PC-9 (cell line): ENCODE data around the gene ORC4. TPM values are rescaled to one million over a fixed set of nuclear protein-coding genes. Genes with fewer than 3 reads are reported as not detected.

Source experiments
- BruUV-seq: library from RNA; stranded (reverse); fragments of 400-500 nt; replicated peaks from 2 replicates; lab custom pipeline; 2021; lab: Mats Ljungman, UMichigan
- CTCF ChIA-PET: fragments of 300-600 bp; sonication (Branson Sonifier 250); formaldehyde crosslinking; loops from one replicate; lab custom pipeline; 2022; ENCODE audit warnings: antibody characterized with exemption; lab: Charles Lee
- POLR2A ChIA-PET: fragments of 300-600 bp; sonication (Branson Sonifier 250); formaldehyde crosslinking; loops from one replicate; lab custom pipeline; 2022; ENCODE audit warnings: antibody characterized with exemption; ENCODE audit not compliant: unreplicated experiment; lab: Charles Lee
- DNase-seq, 2 experiments: peaks; one replicate each; pipeline versions ENCODE4 v3.0.0 to v3.0.0-alpha.2; 2015 to 2022; ENCODE audit warnings: mixed read lengths in 1 of 2
- H2AFZ ChIP-seq: fragments of 200-600 bp; sonication (generic); 2 replicates; pipeline ENCODE4 v1.8.1; 2017; ENCODE audit warnings: antibody characterized with exemption
- H3F3A ChIP-seq: fragments of 200-600 bp; sonication (generic); 2 replicates; pipeline ENCODE4 v1.8.1; 2017; ENCODE audit warnings: antibody characterized with exemption, mild to moderate bottlenecking, low read depth; ENCODE audit not compliant: insufficient read depth
- H3K27ac ChIP-seq: fragments of 200-600 bp; sonication (generic); 2 replicates; pipeline ENCODE4 v1.6.1; 2016; ENCODE audit warnings: mixed run types
- H3K27me3 ChIP-seq: fragments of 200-600 bp; sonication (generic); 2 replicates; pipeline ENCODE4 v1.6.1; 2016; ENCODE audit warnings: low read depth, mixed run types; ENCODE audit not compliant: insufficient read depth
- H3K36me3 ChIP-seq: fragments of 200-600 bp; sonication (generic); 2 replicates; pipeline ENCODE4 v1.6.1; 2016; ENCODE audit warnings: low read depth, mixed run types
- H3K4me1 ChIP-seq: fragments of 200-600 bp; sonication (generic); replicated peaks from 2 replicates; pipeline ENCODE4 v1.6.1; 2016; ENCODE audit warnings: mixed run types; ENCODE audit not compliant: insufficient read depth
- H3K4me2 ChIP-seq: fragments of 200-600 bp; sonication (generic); 2 replicates; pipeline ENCODE4 v1.6.1; 2017; ENCODE audit warnings: mixed run types
- H3K4me3 ChIP-seq: fragments of 200-600 bp; sonication (generic); 2 replicates; pipeline ENCODE4 v1.6.1; 2016; ENCODE audit warnings: mixed run types
- H3K79me2 ChIP-seq: fragments of 200-600 bp; sonication (generic); 2 replicates; pipeline ENCODE4 v1.6.1; 2017; ENCODE audit warnings: low read depth, mixed run types
- H3K9me2 ChIP-seq: fragments of 200-600 bp; sonication (generic); 2 replicates; pipeline ENCODE4 v1.8.1; 2017; ENCODE audit warnings: mild to moderate bottlenecking; ENCODE audit not compliant: insufficient read depth
- H3K9me3 ChIP-seq: fragments of 200-600 bp; sonication (generic); 2 replicates; pipeline ENCODE4 v1.8.1; 2016; ENCODE audit warnings: low read depth; ENCODE audit not compliant: insufficient read depth
- H4K20me1 ChIP-seq: fragments of 200-600 bp; sonication (generic); 2 replicates; pipeline ENCODE4 v1.8.1; 2017; ENCODE audit not compliant: insufficient read depth
- CTCF ChIP-seq: fragments of 200-600 bp; sonication (generic); conservative IDR thresholded peaks from 2 replicates; pipeline ENCODE4 v1.6.1; 2017; ENCODE audit warnings: mixed run types, antibody characterized with exemption, mild to moderate bottlenecking, moderate library complexity
- EZH2 ChIP-seq: fragments of 200-600 bp; sonication (generic); IDR thresholded peaks from 2 replicates; pipeline ENCODE4 v1.8.0; 2017; ENCODE audit warnings: antibody characterized with exemption, low read depth
- intact Hi-C: fragments of 100-400 bp; cut with micrococcal nuclease; formaldehyde crosslinking; loops from one replicate; pipeline ENCODE4 v1.10.0; 2022; ENCODE audit not compliant: unreplicated experiment
- total RNA-seq: library from RNA; stranded (reverse); gene quantifications from 2 replicates; pipeline ENCODE4 v1.2.3, GENCODE V29; 2021

Gene ORC4
- total RNA-seq, 1 experiment from 2014 or later, result 44.2 TPM

DNA sequence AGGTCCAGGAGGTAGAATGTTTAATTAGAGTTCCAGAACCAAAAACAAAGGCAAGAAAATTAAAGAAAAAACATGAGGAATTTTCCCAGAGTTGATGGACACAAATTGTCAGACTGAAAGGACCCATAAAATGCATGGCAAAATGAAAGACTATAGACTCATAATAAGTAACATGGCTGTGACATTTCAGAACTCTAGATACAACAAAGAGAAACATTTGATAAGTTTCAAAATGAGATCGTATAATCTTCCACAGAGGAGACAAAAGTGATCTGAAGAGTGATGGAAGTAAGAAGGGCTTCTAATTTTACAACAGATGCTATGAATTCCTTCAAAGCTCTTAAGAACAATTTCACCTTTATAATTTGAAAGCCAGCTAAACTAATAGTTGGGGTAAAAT is 20.4 kb downstream of the ORC4 start:
- BruUV-seq, result no TSS peak

GRCh38 chr2:147999126-147999525 is 21.4 kb downstream of the ORC4 start:
- H3K27ac ChIP-seq, result no peak overlapping the region
- H3K9me2 ChIP-seq, result no peaks in the 10 kb centered on the region
- TF ChIP-seq EZH2, result no peak
- no peak for TF ChIP-seq CTCF
- CTCF ChIA-PET, result no interaction called here
- no peak overlapping the region for H3K4me2 ChIP-seq
- H3K36me3 ChIP-seq, result no peaks in the 10 kb centered on the region
- H2AFZ ChIP-seq, result no peak overlapping the region
- no peaks in the 10 kb centered on the region for H3F3A ChIP-seq
- peaks cover 3% of the 10 kb centered on the region for H4K20me1 ChIP-seq
- intact Hi-C loops, result no loop called here
- no peaks in the 10 kb centered on the region for H3K9me3 ChIP-seq
- DNase-seq, result no peak
- POLR2A ChIA-PET, result no interaction called here
- H3K27me3 ChIP-seq, result no peaks in the 10 kb centered on the region
- H3K4me3 ChIP-seq, result no peak overlapping the region
- peaks cover 77% of the 10 kb centered on the region for H3K79me2 ChIP-seq
- H3K4me1 ChIP-seq, result no peaks in the 10 kb centered on the region
- BruUV-seq, result no TSS peak

More for the DNA sequence above, 20.4 kb downstream of the ORC4 start:
- Histone ChIP-seq H3K9me2 (no peaks in the 10 kb centered on the region), H2AFZ (no peak overlapping the region), H4K20me1 (peaks cover 3% of the 10 kb centered on the region), H3K9me3 (no peaks in the 10 kb centered on the region), H3K27me3 (no peaks in the 10 kb centered on the region), H3K4me3 (no peak overlapping the region), H3F3A (no peaks in the 10 kb centered on the region), H3K4me1 (no peaks in the 10 kb centered on the region), H3K4me2 (no peak overlapping the region), H3K79me2 (peaks cover 77% of the 10 kb centered on the region), H3K36me3 (no peaks in the 10 kb centered on the region), H3K27ac (no peak overlapping the region)
- ChIA-PET POLR2A (no interaction called here), CTCF (no interaction called here)
- no peak for TF ChIP-seq EZH2
- no peak for TF ChIP-seq CTCF
- intact Hi-C loops, result no loop called here
- DNase-seq, result no peak

DNA sequence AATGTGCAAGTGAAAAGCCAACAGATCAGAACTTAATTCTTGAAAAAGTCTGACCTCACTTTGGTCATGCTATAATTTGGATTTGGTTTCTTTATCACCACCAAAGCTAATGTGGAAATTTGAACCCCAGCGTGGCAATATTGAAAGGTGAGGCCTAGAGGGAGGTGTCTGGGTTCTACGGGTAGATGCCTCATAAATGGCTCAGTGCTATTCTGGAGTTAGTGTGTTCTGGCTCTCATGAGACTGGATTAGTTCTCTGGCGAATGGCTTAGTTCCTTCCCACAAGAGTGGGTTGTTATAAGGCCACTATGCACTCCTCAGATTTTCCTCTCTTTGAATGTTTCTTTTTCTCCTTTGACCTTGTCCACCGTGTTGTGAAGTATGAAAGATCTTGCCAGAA is 22.3 kb downstream of the ORC4 start:
- BruUV-seq, result no TSS peak
- ChIA-PET POLR2A (no interaction called here), CTCF (no interaction called here)
- Histone ChIP-seq H3K9me3 (no peaks in the 10 kb centered on the region), H3F3A (no peaks in the 10 kb centered on the region), H3K79me2 (peaks cover 77% of the 10 kb centered on the region), H4K20me1 (peaks cover 3% of the 10 kb centered on the region), H2AFZ (no peak overlapping the region), H3K4me3 (no peak overlapping the region), H3K4me1 (no peaks in the 10 kb centered on the region), H3K27ac (no peak overlapping the region), H3K36me3 (no peaks in the 10 kb centered on the region), H3K9me2 (no peaks in the 10 kb centered on the region), H3K4me2 (no peak overlapping the region), H3K27me3 (no peaks in the 10 kb centered on the region)
- DNase-seq, result no peak
- intact Hi-C loops, result no loop called here
- TF ChIP-seq CTCF, result no peak
- no peak for TF ChIP-seq EZH2
